SU-DHL-6 (cell line): Measurements from ENCODE around the gene SNRPE.

Experiments
- H2AFZ ChIP-seq: fragments of 200-600 bp; sonication (generic); 2 replicates; pipeline ENCODE4 v1.6.1; 2014; ENCODE audit warnings: low read depth, mild to moderate bottlenecking, moderate library complexity, mixed read lengths, antibody characterized with exemption, low read length; ENCODE audit not compliant: severe bottlenecking
- H3F3A ChIP-seq: fragments of 200-600 bp; shearing (Covaris generic); 2 replicates; pipeline ENCODE4 v1.6.0; 2016; ENCODE audit warnings: antibody characterized with exemption, mild to moderate bottlenecking; ENCODE audit not compliant: insufficient read depth
- H3K27ac ChIP-seq: fragments of 200-600 bp; sonication (generic); 2 replicates; pipeline ENCODE4 v1.5.1; 2016; ENCODE audit warnings: low read depth, mild to moderate bottlenecking, low read length, moderate library complexity, mixed read lengths
- H3K27me3 ChIP-seq: fragments of 200-600 bp; sonication (generic), shearing (Covaris generic); 2 replicates; pipeline ENCODE4 v1.6.0; 2014; ENCODE audit warnings: mild to moderate bottlenecking, low read length
- H3K36me3 ChIP-seq: fragments of 200-600 bp; sonication (generic); 2 replicates; pipeline ENCODE4 v1.6.1; 2014; ENCODE audit warnings: mild to moderate bottlenecking, low read length, mixed read lengths
- H3K4me2 ChIP-seq: fragments of 300-600, 200-600 bp; shearing (Covaris generic), sonication (generic); 2 replicates; pipeline ENCODE4 v1.6.0; 2014; ENCODE audit warnings: low read length, low read depth, mild to moderate bottlenecking; ENCODE audit not compliant: poor library complexity, severe bottlenecking
- H3K4me3 ChIP-seq: fragments of 200-600 bp; sonication (generic); 2 replicates; pipeline ENCODE4 v1.5.1; 2014; ENCODE audit warnings: antibody characterized with exemption, low read length, mild to moderate bottlenecking, mixed read lengths; ENCODE audit not compliant: insufficient read depth, poor library complexity, severe bottlenecking
- H3K79me2 ChIP-seq: fragments of 200-600 bp; sonication (generic); 2 replicates; pipeline ENCODE4 v1.6.1; 2014; ENCODE audit warnings: mild to moderate bottlenecking, low read length, moderate library complexity; ENCODE audit not compliant: insufficient read depth
- H3K9ac ChIP-seq: fragments of 200-600 bp; sonication (generic); 2 replicates; pipeline ENCODE4 v1.7.0; 2014; ENCODE audit warnings: mild to moderate bottlenecking, low read length
- H3K9me2 ChIP-seq: fragments of 200-600 bp; sonication (generic); replicated peaks from 2 replicates; pipeline ENCODE4 v1.6.1; 2014; ENCODE audit warnings: low read length; ENCODE audit not compliant: insufficient read depth
- H3K9me3 ChIP-seq: fragments of 200-600 bp; sonication (generic); 2 replicates; pipeline ENCODE4 v1.6.1; 2014; ENCODE audit warnings: low read length, mixed read lengths; ENCODE audit not compliant: insufficient read depth
- H4K20me1 ChIP-seq: fragments of 200-600 bp; sonication (generic); 2 replicates; pipeline ENCODE4 v1.6.1; 2014; ENCODE audit warnings: low read depth, mild to moderate bottlenecking, antibody characterized with exemption, low read length, moderate library complexity, mixed read lengths
- CTCF ChIP-seq: fragments of 200-600 bp; sonication (generic); IDR thresholded peaks from one replicate; pipeline ENCODE4 v1.5.1; 2017; ENCODE audit warnings: antibody characterized with exemption, mild to moderate bottlenecking, low read length, moderate library complexity; ENCODE audit not compliant: insufficient read depth, poor library complexity, severe bottlenecking
- EZH2phosphoT487 ChIP-seq: fragments of 200-600 bp; sonication (generic), shearing (Covaris generic); conservative IDR thresholded peaks from 2 replicates; pipeline ENCODE4 v1.6.1; 2018; ENCODE audit warnings: mild to moderate bottlenecking, antibody characterized with exemption, low read length, moderate library complexity, mixed read lengths

The SNRPE gene

GRCh38 chr1:203861379-203862184 lies at the start of gene SNRPE:
TSS of gene SNRPE (plus strand) at chr1:203861599. CDS start at chr1:203861660, 61 bp downstream.
- Histone ChIP-seq H4K20me1 (no peaks in the 10 kb centered on the region; the same call in 1 of the 2 replicates), H2AFZ (peak within 1 kb of the TSS; percentile 82), H3K4me3 (peak within 1 kb of the TSS; percentile 99), H3K9me2 (no peaks in the 10 kb centered on the region), H3K9me3 (no peaks in the 10 kb centered on the region), H3K9ac (peak within 1 kb of the TSS; percentile 97), H3K27me3 (no peaks in the 10 kb centered on the region), H3K4me2 (peak within 1 kb of the TSS; percentile 98), H3K79me2 (peaks cover 37% of the 10 kb centered on the region), H3K36me3 (peaks cover 20% of the 10 kb centered on the region; the same call in 1 of the 2 replicates), H3K27ac (peak within 1 kb of the TSS; percentile 59), H3F3A (peaks cover 13% of the 10 kb centered on the region)
- TF ChIP-seq CTCF (peak; percentile 53), EZH2phosphoT487 (no peak)

GRCh38 chr1:203813581-203814341 lies 47.6 kb upstream of the SNRPE start:
- Histone ChIP-seq H3F3A (peaks cover 11% of the 10 kb centered on the region; the same call in 1 of the 2 replicates), H3K9ac (no peak overlapping the region), H3K9me2 (no peaks in the 10 kb centered on the region), H4K20me1 (0 out of 2 replicates have a peak, but pooled peaks cover 4% of the 10 kb centered on the region), H3K27ac (no peak overlapping the region), H3K4me3 (no peak overlapping the region), H3K36me3 (peaks cover 15% of the 10 kb centered on the region; the same call in 1 of the 2 replicates), H3K4me2 (no peak overlapping the region), H3K79me2 (peaks cover 35% of the 10 kb centered on the region), H3K27me3 (no peaks in the 10 kb centered on the region), H3K9me3 (no peaks in the 10 kb centered on the region), H2AFZ (no peak overlapping the region)
- no peak for TF ChIP-seq EZH2phosphoT487
- TF ChIP-seq CTCF: no peak

- TF ChIP-seq CTCF (no peak), EZH2phosphoT487 (no peak)
- H4K20me1 ChIP-seq: peaks cover 8% of the 10 kb centered on the region; the same call in 1 of the 2 replicates
- H3K27me3 ChIP-seq: no peaks in the 10 kb centered on the region
- H3K9ac ChIP-seq: no peak overlapping the region
- no peak overlapping the region for H2AFZ ChIP-seq
- H3K9me2 ChIP-seq: no peaks in the 10 kb centered on the region
- H3K4me3 ChIP-seq: no peak overlapping the region
- H3K9me3 ChIP-seq: no peaks in the 10 kb centered on the region
- H3K4me2 ChIP-seq: peak overlapping the region; percentile 39
- H3K79me2 ChIP-seq: peaks cover 35% of the 10 kb centered on the region
- H3K36me3 ChIP-seq: peaks cover 23% of the 10 kb centered on the region; the same call in 1 of the 2 replicates
- H3F3A ChIP-seq: peaks cover 11% of the 10 kb centered on the region; the same call in 1 of the 2 replicates
- peak overlapping the region; percentile 57 for H3K27ac ChIP-seq
Observed at GRCh38 chr1:203818399-203818798, 43.0 kb upstream of the SNRPE start.
